Endothelial cell of umbilical vein (primary cell): ENCODE data around the gene FAT2.

ENCODE experiments used
- CTCF ChIP-seq, 2 donors: IDR thresholded peaks; 1 replicate in 1 of 2; 2 replicates in 1 of 2; pipeline ENCODE4 v1.5.1; 2011; ENCODE audit warnings: low read length in 2 of 2, mild to moderate bottlenecking in 2 of 2, moderate library complexity in 2 of 2, control low read depth in 1 of 2, inconsistent platforms in 1 of 2, low read depth in 1 of 2; ENCODE audit not compliant: insufficient read depth in 1 of 2; ENCODE audit errors: extremely low read depth in 1 of 2
- GATA2 ChIP-seq: IDR thresholded peaks from 2 replicates; pipeline ENCODE4 v1.7.0; 2011; ENCODE audit warnings: low read depth, mild to moderate bottlenecking, moderate library complexity, mixed read lengths, low read length; ENCODE audit not compliant: insufficient read length, insufficient read depth
- JUN ChIP-seq: IDR thresholded peaks from 2 replicates; pipeline ENCODE4 v1.6.1; 2011; ENCODE audit warnings: borderline replicate concordance, low read depth; ENCODE audit not compliant: insufficient read length, insufficient read depth
- POLR2A ChIP-seq: IDR thresholded peaks from 2 replicates; pipeline ENCODE4 v1.6.1; 2012; ENCODE audit warnings: low read depth, mild to moderate bottlenecking, control low read depth, low read length
- POLR2AphosphoS5 ChIP-seq: IDR thresholded peaks from 2 replicates; pipeline ENCODE4 v1.6.1; 2012; ENCODE audit warnings: low read depth, mild to moderate bottlenecking, control low read depth, low read length, moderate library complexity; ENCODE audit not compliant: insufficient read depth
- TF ChIP-seq, protein P1 (sequence below): IDR thresholded peaks from 2 replicates; pipeline ENCODE4 v1.6.1; 2011; ENCODE audit not compliant: insufficient read depth, insufficient read length

DNA sequence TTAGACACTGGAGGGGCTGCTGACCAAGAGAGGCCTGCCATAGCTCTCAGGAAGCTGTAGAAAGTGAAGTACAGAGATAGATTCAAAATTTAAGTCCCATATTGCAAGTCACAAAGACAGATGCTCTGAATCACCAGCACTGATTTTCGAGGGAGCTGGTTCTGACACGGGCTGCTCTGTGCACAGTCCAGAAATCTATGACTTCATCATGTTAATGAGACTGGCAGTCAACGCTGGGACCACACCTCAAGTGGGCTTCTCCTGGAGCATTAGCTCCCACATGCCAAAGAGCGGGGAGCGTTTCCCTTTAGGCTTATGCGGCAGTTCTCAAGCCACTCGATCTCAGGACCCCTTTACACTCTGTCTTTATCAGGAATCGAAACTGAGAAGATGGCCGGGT is 34.2 kb upstream of the FAT2 start:
- TF ChIP-seq CTCF (IDR thresholded peaks at IDR 0.05; ENCODE audit: extremely low read depth in 1 of 2, insufficient read depth in 1 of 2, low read depth in 1 of 2, low read length in 2 of 2) (no peak), POLR2AphosphoS5 (no peak), POLR2A (no peak), GATA2 (no peak), JUN (no peak)
- TF ChIP-seq, protein P1, sequence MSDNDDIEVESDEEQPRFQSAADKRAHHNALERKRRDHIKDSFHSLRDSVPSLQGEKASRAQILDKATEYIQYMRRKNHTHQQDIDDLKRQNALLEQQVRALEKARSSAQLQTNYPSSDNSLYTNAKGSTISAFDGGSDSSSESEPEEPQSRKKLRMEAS: no peak
